Pancreas (tissue), 10 donors: ENCODE data around the gene SLC6A19. TPM values are rescaled to one million over a fixed set of nuclear protein-coding genes. Genes with fewer than 3 reads are reported as not detected.

Experiments used
- ATAC-seq, 4 donors: fragments of 200-7000 bp; cut with Tn5 transposase; one replicate each; pipeline versions ENCODE4 v1.8.0 to v1.9.1; 2020; ENCODE audit warnings: mild to moderate bottlenecking in 4 of 4, moderate library complexity in 4 of 4
- DNase-seq, 6 donors: peaks; one replicate each; pipeline ENCODE4 v3.0.0-alpha.2; 2020
- FAIRE-seq: peaks from 2 replicates; lab custom pipeline; 2012; peaks lifted over from hg19 to GRCh38; lab: Jason Lieb, UNC
- H3K27ac ChIP-seq, 4 donors: fragments of 200-600 bp; sonication (generic); 1 replicate in 3 of 4; 2 replicates in 1 of 4; pipeline versions ENCODE4 v1.5.0 to v1.8.0; 2020
- H3K27me3 ChIP-seq, 4 donors: fragments of 200-600 bp; one replicate each; pipeline ENCODE4 v1.8.0; 2021
- H3K36me3 ChIP-seq, 3 donors: fragments of 200-600 bp; sonication (generic) in 1 of 3; one replicate each; pipeline versions ENCODE4 v1.5.0 to v1.8.0; 2020 to 2021
- H3K4me1 ChIP-seq, 3 donors: fragments of 200-600 bp; one replicate each; pipeline ENCODE4 v1.8.0; 2021
- H3K4me3 ChIP-seq, 4 donors: fragments of 200-600 bp; sonication (generic) in 2 of 4; one replicate each; pipeline versions ENCODE4 v1.5.0 to v1.8.0; 2020 to 2021
- H3K9me3 ChIP-seq, 4 donors: fragments of 200-600 bp; one replicate each; pipeline ENCODE4 v1.8.0; 2021
- WGBS, 2 donors: extraction: QIAGEN DNeasy Blood & Tissue Kit; methylation state at CpG; one replicate each; pipeline ENCODE4 v1.1.7; 2013; 5-methylcytosine and 5-hydroxymethylcytosine counted together
- intact Hi-C, 3 donors: fragments of 100-400 bp; cut with DNase I; formaldehyde crosslinking; loops; one replicate each; pipeline versions ENCODE4 v1.11.1 to v1.14.2; 2022
- polyA plus RNA-seq, 2 donors: library from polyadenylated mRNA; stranded (reverse); fragments of 200-250 nt; gene quantifications; one replicate each; pipeline ENCODE4 v1.2.3, GENCODE V29; 2013
- total RNA-seq, 6 donors: library from RNA; stranded (reverse); fragmentation: NEBNext Ultra II Directional in 4 of 6; extraction: Animal tissue kit (Norgen Biotek cat#: 25700) in 4 of 6; gene quantifications; one replicate each; pipeline versions ENCODE4 v1.2.1 to v1.2.4, GENCODE V29; 2021 to 2023
- TF ChIP-seq, protein P1 (sequence below), 4 donors: fragments of 200-600 bp; sonication (generic) in 3 of 4; IDR thresholded peaks; one replicate each; pipeline versions ENCODE4 v1.5.0 to v1.8.0; 2021; ENCODE audit warnings: antibody characterized with exemption in 4 of 4
- donor health status: healthy with polysubstance abuse.
- donor health status: DM: no; HTN: no; CAD: no; lungs with moderate emphysema.
- donor health status: DM: no; HTN: no; CAD: no.
- donor health status: control.
- donor health status: control.
- donor health status: Bipolar disorder and iron deficiency.
- donor health status: DM: yes; HTN: yes; CAD: no.
- donor health status: DM: no; HTN: no; CAD: no.
- donor health status: DM: no; HTN: no; CAD: no.
- donor health status: DM: yes; HTN: yes; CAD: no.

SLC6A19 gene
- total and polyA plus RNA-seq, 8 donors, result 0.08 to 3.9 (median 0.29) TPM

DNA sequence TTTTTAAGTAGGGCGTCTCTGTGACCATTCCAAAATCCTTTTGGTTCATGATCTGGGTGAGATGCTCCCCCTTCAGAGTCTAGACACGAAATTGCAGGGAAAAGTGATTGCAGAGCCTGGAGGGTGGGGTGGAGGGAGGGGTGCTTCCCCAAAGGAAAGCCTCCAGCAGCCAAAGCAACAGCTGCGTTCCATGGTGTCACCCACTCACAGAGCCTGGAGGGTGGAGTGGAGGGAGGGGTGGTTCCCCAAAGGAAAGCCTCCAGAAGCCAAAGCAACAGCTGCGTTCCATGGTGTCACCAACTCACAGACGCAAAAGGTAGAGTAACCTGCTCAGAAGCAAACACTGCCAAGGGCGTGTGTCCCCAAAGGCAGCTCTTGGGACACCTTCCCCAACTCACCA lies 46.4 kb downstream of the SLC6A19 start:
- no peak overlapping the region for H3K27ac ChIP-seq
- no peak for FAIRE-seq
- no peak for ATAC-seq
- TF ChIP-seq, protein P1, sequence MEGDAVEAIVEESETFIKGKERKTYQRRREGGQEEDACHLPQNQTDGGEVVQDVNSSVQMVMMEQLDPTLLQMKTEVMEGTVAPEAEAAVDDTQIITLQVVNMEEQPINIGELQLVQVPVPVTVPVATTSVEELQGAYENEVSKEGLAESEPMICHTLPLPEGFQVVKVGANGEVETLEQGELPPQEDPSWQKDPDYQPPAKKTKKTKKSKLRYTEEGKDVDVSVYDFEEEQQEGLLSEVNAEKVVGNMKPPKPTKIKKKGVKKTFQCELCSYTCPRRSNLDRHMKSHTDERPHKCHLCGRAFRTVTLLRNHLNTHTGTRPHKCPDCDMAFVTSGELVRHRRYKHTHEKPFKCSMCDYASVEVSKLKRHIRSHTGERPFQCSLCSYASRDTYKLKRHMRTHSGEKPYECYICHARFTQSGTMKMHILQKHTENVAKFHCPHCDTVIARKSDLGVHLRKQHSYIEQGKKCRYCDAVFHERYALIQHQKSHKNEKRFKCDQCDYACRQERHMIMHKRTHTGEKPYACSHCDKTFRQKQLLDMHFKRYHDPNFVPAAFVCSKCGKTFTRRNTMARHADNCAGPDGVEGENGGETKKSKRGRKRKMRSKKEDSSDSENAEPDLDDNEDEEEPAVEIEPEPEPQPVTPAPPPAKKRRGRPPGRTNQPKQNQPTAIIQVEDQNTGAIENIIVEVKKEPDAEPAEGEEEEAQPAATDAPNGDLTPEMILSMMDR (IDR thresholded peaks at IDR 0.05), result no peak
- H3K9me3 ChIP-seq, result no peaks in the 10 kb centered on the region
- peak in 1 of 6 donors; percentile 20 for DNase-seq
- H3K36me3 ChIP-seq, result no peaks in the 10 kb centered on the region
- peaks cover 0 to 9% (median 0%) of the 10 kb centered on the region in 4 donors for H3K27me3 ChIP-seq
- intact Hi-C loops, result no loop called here
- H3K4me1 ChIP-seq, result no peaks in the 10 kb centered on the region
- 62 to 77% methylated on average over 6 of the region's 6 CpGs for WGBS, 2 donors
- H3K4me3 ChIP-seq, result no peak overlapping the region

DNA sequence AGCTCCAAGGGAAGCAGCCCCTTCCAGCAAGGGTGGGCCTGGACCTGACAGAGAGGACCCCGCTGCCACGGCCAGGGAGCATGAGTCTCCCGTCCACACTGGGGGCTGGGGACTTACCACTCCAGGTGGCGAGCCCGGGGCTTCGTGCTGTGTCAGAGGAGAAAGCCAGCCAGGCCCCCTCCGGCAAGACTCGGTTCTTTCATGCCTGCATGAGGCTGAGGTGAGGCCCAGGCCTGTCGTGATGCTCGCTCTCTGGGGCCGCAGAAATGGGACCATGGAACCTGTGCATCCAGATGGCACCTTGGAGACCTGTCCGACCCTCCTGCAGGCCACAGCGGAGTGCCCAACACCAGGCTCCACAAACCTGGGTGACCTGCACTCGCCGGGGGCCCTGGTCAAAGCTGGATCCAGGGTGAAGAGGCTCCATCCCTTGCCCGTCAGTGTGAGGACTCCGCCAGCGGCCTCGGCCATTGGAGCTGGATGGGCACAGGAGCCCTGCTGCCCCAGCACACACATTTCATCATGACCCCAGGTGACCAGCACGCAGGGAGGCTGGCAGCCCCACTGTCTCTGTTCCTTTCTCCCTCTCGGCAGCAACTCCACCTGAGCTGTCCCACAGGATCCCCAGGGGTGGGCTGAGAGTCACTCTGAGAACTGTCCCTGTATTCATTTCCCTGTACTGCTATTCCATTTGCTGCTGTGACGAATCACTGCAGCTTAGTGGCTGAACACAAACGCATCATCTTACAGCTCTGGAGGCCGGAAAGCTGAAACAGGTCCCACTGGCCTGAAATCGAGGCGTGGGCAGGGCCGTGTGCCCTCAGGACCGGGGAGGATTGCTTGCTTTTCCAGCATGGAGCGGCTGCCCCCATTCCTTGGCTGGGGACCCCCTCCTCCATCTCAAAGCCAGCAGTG lies 48.2 kb downstream of the SLC6A19 start:
- 62 to 71% methylated on average over 29 of the region's 29 CpGs for WGBS, 2 donors
- H3K27me3 ChIP-seq, result peaks cover 0 to 9% (median 0%) of the 10 kb centered on the region in 4 donors
- no peak for FAIRE-seq

DNA sequence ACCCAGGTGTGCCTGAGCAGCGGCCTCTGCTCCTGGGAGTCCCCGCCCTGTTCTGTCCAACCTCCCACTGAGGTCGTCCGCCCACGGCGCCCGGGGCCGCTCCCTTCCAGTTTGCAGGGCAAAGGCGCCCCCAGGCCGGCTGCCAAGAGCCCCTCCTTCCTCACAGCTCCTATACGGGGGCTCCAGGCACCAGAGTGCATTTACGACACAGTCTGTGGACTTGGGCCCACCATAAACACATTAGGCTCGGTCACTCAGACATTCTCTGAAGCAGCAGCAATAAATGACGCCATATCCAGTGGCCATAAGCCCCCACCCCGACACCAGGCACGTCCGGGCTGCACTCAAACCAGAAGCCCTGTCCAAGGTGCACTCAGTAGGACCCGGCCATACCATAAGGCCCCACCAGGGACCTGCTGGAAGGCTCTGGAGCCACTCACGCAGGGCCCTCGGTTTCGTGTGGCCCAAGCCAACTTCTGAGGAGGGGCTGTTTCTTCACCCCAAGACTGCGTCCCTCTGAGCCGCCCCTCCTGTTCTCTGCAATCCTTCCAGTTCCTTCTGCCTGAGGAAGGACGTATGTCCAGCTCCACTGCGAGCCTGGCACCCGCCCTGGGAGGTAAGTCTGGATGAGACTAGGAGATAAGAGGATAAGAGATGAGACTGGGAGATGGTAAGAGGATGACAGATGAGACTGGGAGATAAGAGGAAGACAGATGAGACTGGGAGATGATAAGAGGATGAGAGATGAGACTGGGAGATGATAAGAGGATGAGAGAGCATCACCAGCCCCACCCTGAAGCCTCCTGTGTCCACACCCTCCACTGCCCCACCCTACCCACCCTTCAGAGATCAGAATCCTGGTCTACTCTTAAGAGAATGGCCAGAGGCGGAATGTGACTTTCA lies 50.5 kb downstream of the SLC6A19 start:
- H3K27ac ChIP-seq, result no peak overlapping the region
- H3K4me1 ChIP-seq, result no peaks in the 10 kb centered on the region
- TF ChIP-seq, protein P1 (IDR thresholded peaks at IDR 0.05), result no peak
- ATAC-seq, result no peak
- no peak overlapping the region for H3K4me3 ChIP-seq
- intact Hi-C loops, result no loop called here
- no peak for FAIRE-seq
- peak in 1 of 6 donors; percentile 49 for DNase-seq
- 48 to 58% methylated on average over 27 of the region's 27 CpGs for WGBS, 2 donors
- no peaks in the 10 kb centered on the region for H3K36me3 ChIP-seq
- no peaks in the 10 kb centered on the region for H3K27me3 ChIP-seq
- H3K9me3 ChIP-seq, result no peaks in the 10 kb centered on the region

More for the DNA sequence above, 48.2 kb downstream of the SLC6A19 start:
- ATAC-seq, result no peak
- no peaks in the 10 kb centered on the region for H3K4me1 ChIP-seq
- no peak overlapping the region for H3K27ac ChIP-seq
- TF ChIP-seq, protein P1 (IDR thresholded peaks at IDR 0.05), result no peak
- DNase-seq, result peak in 1 of 6 donors; percentile 74
- H3K36me3 ChIP-seq, result no peaks in the 10 kb centered on the region
- no peaks in the 10 kb centered on the region for H3K9me3 ChIP-seq
- H3K4me3 ChIP-seq, result no peak overlapping the region
- intact Hi-C loops, result no loop called here

DNA sequence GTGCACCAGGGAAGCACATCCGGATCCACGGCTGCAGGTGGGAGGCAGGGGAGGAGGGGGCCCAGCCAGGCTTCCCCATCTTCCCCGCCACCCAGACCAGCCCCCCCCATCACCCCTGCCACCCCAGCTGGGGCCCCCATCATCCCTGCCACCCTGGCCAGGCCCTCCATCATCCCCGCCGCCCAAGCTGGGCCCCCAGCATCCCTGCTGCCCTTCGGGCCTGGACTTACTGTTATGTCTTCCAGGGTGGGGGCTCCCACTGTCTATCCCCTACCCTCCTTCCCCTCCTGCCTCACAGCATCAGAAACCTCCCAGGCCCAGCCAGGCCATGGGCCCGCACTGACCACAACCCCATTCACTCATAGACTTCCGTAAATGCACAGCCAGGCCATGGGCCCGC lies 51.3 kb downstream of the SLC6A19 start:
- H3K9me3 ChIP-seq, result no peaks in the 10 kb centered on the region
- H3K4me1 ChIP-seq, result no peaks in the 10 kb centered on the region
- TF ChIP-seq, protein P1 (IDR thresholded peaks at IDR 0.05), result no peak
- no peak overlapping the region for H3K27ac ChIP-seq
- intact Hi-C loops, result no loop called here
- no peaks in the 10 kb centered on the region for H3K36me3 ChIP-seq
- ATAC-seq (no peak), FAIRE-seq (no peak), DNase-seq (peak in 1 of 6 donors; percentile 47)
- no peak overlapping the region for H3K4me3 ChIP-seq
- H3K27me3 ChIP-seq, result no peaks in the 10 kb centered on the region
- WGBS, 2 donors, result 80 to 95% methylated on average over 8 to 9 of the region's 9 CpGs
